PC-9 (cell line): ENCODE results near the gene RYR1. TPM values are rescaled to one million over a fixed set of nuclear protein-coding genes. Genes with fewer than 3 reads are reported as not detected.
"Not testable (repeated sequence)": the region's sequence is repeated elsewhere in the genome, so short reads cannot be mapped to it uniquely, and the experiment has no call there.

Source experiments
- BruUV-seq: library from RNA; stranded (reverse); fragments of 400-500 nt; replicated peaks from 2 replicates; lab custom pipeline; 2021; lab: Mats Ljungman, UMichigan
- CTCF ChIA-PET: fragments of 300-600 bp; sonication (Branson Sonifier 250); formaldehyde crosslinking; loops from one replicate; lab custom pipeline; 2022; ENCODE audit warnings: antibody characterized with exemption; lab: Charles Lee
- POLR2A ChIA-PET: fragments of 300-600 bp; sonication (Branson Sonifier 250); formaldehyde crosslinking; loops from one replicate; lab custom pipeline; 2022; ENCODE audit warnings: antibody characterized with exemption; ENCODE audit not compliant: unreplicated experiment; lab: Charles Lee
- DNase-seq, 2 experiments: peaks; one replicate each; pipeline versions ENCODE4 v3.0.0 to v3.0.0-alpha.2; 2015 to 2022; ENCODE audit warnings: mixed read lengths in 1 of 2
- H2AFZ ChIP-seq: fragments of 200-600 bp; sonication (generic); 2 replicates; pipeline ENCODE4 v1.8.1; 2017; ENCODE audit warnings: antibody characterized with exemption
- H3F3A ChIP-seq: fragments of 200-600 bp; sonication (generic); 2 replicates; pipeline ENCODE4 v1.8.1; 2017; ENCODE audit warnings: antibody characterized with exemption, mild to moderate bottlenecking, low read depth; ENCODE audit not compliant: insufficient read depth
- H3K27ac ChIP-seq: fragments of 200-600 bp; sonication (generic); 2 replicates; pipeline ENCODE4 v1.6.1; 2016; ENCODE audit warnings: mixed run types
- H3K27me3 ChIP-seq: fragments of 200-600 bp; sonication (generic); 2 replicates; pipeline ENCODE4 v1.6.1; 2016; ENCODE audit warnings: low read depth, mixed run types; ENCODE audit not compliant: insufficient read depth
- H3K36me3 ChIP-seq: fragments of 200-600 bp; sonication (generic); 2 replicates; pipeline ENCODE4 v1.6.1; 2016; ENCODE audit warnings: low read depth, mixed run types
- H3K4me1 ChIP-seq: fragments of 200-600 bp; sonication (generic); replicated peaks from 2 replicates; pipeline ENCODE4 v1.6.1; 2016; ENCODE audit warnings: mixed run types; ENCODE audit not compliant: insufficient read depth
- H3K4me2 ChIP-seq: fragments of 200-600 bp; sonication (generic); 2 replicates; pipeline ENCODE4 v1.6.1; 2017; ENCODE audit warnings: mixed run types
- H3K4me3 ChIP-seq: fragments of 200-600 bp; sonication (generic); 2 replicates; pipeline ENCODE4 v1.6.1; 2016; ENCODE audit warnings: mixed run types
- H3K79me2 ChIP-seq: fragments of 200-600 bp; sonication (generic); 2 replicates; pipeline ENCODE4 v1.6.1; 2017; ENCODE audit warnings: low read depth, mixed run types
- H3K9me2 ChIP-seq: fragments of 200-600 bp; sonication (generic); 2 replicates; pipeline ENCODE4 v1.8.1; 2017; ENCODE audit warnings: mild to moderate bottlenecking; ENCODE audit not compliant: insufficient read depth
- H3K9me3 ChIP-seq: fragments of 200-600 bp; sonication (generic); 2 replicates; pipeline ENCODE4 v1.8.1; 2016; ENCODE audit warnings: low read depth; ENCODE audit not compliant: insufficient read depth
- H4K20me1 ChIP-seq: fragments of 200-600 bp; sonication (generic); 2 replicates; pipeline ENCODE4 v1.8.1; 2017; ENCODE audit not compliant: insufficient read depth
- EZH2 ChIP-seq: fragments of 200-600 bp; sonication (generic); IDR thresholded peaks from 2 replicates; pipeline ENCODE4 v1.8.0; 2017; ENCODE audit warnings: antibody characterized with exemption, low read depth
- intact Hi-C: fragments of 100-400 bp; cut with micrococcal nuclease; formaldehyde crosslinking; loops from one replicate; pipeline ENCODE4 v1.10.0; 2022; ENCODE audit not compliant: unreplicated experiment
- total RNA-seq: library from RNA; stranded (reverse); gene quantifications from 2 replicates; pipeline ENCODE4 v1.2.3, GENCODE V29; 2021
- TF ChIP-seq, protein P1 (sequence below): fragments of 200-600 bp; sonication (generic); conservative IDR thresholded peaks from 2 replicates; pipeline ENCODE4 v1.6.1; 2017; ENCODE audit warnings: mixed run types, antibody characterized with exemption, mild to moderate bottlenecking, moderate library complexity

The RYR1 gene
- total RNA-seq, 1 experiment from 2014 or later, result 1.0 TPM

GRCh38 chr19:38467541-38468525 is 34.3 kb downstream of the RYR1 start:
- Histone ChIP-seq H3K36me3 (no peaks in the 10 kb centered on the region), H3K9me2 (no peaks in the 10 kb centered on the region), H3K9me3 (no peaks in the 10 kb centered on the region), H3K4me1 (no peaks in the 10 kb centered on the region), H3K27ac (no peak overlapping the region), H2AFZ (no peak overlapping the region), H3K4me2 (no peak overlapping the region), H3F3A (no peaks in the 10 kb centered on the region), H3K79me2 (no peaks in the 10 kb centered on the region), H3K4me3 (no peak overlapping the region), H4K20me1 (no peaks in the 10 kb centered on the region), H3K27me3 (peaks cover 83% of the 10 kb centered on the region)
- DNase-seq, result no peak
- ChIA-PET POLR2A (no interaction called here), CTCF (no interaction called here)
- intact Hi-C loops, result no loop called here
- BruUV-seq, result no TSS peak
- TF ChIP-seq EZH2, result no peak
- TF ChIP-seq, protein P1, sequence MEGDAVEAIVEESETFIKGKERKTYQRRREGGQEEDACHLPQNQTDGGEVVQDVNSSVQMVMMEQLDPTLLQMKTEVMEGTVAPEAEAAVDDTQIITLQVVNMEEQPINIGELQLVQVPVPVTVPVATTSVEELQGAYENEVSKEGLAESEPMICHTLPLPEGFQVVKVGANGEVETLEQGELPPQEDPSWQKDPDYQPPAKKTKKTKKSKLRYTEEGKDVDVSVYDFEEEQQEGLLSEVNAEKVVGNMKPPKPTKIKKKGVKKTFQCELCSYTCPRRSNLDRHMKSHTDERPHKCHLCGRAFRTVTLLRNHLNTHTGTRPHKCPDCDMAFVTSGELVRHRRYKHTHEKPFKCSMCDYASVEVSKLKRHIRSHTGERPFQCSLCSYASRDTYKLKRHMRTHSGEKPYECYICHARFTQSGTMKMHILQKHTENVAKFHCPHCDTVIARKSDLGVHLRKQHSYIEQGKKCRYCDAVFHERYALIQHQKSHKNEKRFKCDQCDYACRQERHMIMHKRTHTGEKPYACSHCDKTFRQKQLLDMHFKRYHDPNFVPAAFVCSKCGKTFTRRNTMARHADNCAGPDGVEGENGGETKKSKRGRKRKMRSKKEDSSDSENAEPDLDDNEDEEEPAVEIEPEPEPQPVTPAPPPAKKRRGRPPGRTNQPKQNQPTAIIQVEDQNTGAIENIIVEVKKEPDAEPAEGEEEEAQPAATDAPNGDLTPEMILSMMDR, result no peak

DNA sequence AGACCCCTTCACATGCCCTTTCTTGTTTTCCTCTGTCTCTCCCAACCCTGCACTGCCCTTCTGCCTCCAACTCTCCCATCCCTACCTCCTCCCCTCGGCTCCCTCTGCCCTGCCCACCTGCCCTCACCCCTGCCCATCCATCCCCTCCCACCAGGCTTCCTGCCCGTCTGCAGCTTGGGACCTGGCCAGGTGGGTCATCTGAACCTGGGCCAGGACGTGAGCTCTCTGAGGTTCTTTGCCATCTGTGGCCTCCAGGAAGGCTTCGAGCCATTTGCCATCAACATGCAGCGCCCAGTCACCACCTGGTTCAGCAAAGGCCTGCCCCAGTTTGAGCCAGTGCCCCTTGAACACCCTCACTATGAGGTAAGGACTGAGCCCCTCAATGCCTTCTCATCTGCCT is 35.7 kb downstream of the RYR1 start:
- no TSS peak for BruUV-seq
- POLR2A ChIA-PET, result no interaction called here
- no peak overlapping the region for H3K4me2 ChIP-seq

GRCh38 chr19:38470788-38471480 is 37.4 kb downstream of the RYR1 start:
- Histone ChIP-seq H3K4me2 (no peak overlapping the region), H3K4me1 (no peaks in the 10 kb centered on the region), H3K9me2 (no peaks in the 10 kb centered on the region), H3K4me3 (no peak overlapping the region), H3F3A (no peaks in the 10 kb centered on the region), H3K79me2 (no peaks in the 10 kb centered on the region), H3K27ac (no peak overlapping the region), H3K27me3 (peaks cover 89% of the 10 kb centered on the region), H2AFZ (no peak overlapping the region), H3K9me3 (no peaks in the 10 kb centered on the region), H4K20me1 (no peaks in the 10 kb centered on the region), H3K36me3 (no peaks in the 10 kb centered on the region)
- intact Hi-C loops, result no loop called here
- CTCF ChIA-PET, result interaction anchor here (0.5 kb wide), 1 partner anchor 55 kb away, joined by 5 read pairs; no protein-coding TSS in a partner anchor
- no peak for DNase-seq
- POLR2A ChIA-PET, result no interaction called here
- TF ChIP-seq EZH2, result no peak
- TF ChIP-seq, protein P1, result no peak
- BruUV-seq, result no TSS peak

More for the DNA sequence above, 35.7 kb downstream of the RYR1 start:
- H3K27me3 ChIP-seq, result peaks cover 86% of the 10 kb centered on the region
- no peak for TF ChIP-seq EZH2
- TF ChIP-seq, protein P1, result no peak
- no peak overlapping the region for H3K27ac ChIP-seq
- H3F3A ChIP-seq, result no peaks in the 10 kb centered on the region
- intact Hi-C loops, result no loop called here
- no peak overlapping the region for H3K4me3 ChIP-seq
- no peak overlapping the region for H2AFZ ChIP-seq
- no peaks in the 10 kb centered on the region for H3K9me3 ChIP-seq
- CTCF ChIA-PET, result no interaction called here
- H3K36me3 ChIP-seq, result no peaks in the 10 kb centered on the region
- no peaks in the 10 kb centered on the region for H3K4me1 ChIP-seq
- DNase-seq, result no peak
- H3K79me2 ChIP-seq, result no peaks in the 10 kb centered on the region
- H3K9me2 ChIP-seq, result no peaks in the 10 kb centered on the region
- no peaks in the 10 kb centered on the region for H4K20me1 ChIP-seq

DNA sequence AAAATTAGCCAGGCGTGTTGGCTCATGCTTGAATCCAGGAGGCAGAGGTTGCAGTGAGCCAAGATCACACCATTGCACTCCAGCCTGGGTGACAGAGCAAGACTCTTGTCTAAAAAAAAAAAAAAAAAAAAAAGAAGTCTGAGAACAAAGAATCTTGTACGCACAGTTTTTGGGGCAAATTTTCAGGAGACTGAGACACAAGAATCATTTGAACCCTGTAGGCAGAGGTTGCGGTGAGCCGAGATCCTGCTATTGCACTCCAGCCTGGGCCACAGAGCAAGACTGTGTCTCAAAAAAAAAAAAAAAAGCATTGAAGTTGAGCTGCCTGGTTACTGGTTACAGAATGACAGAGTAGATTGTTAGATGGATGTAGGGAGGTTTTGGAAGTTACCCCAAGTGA is 39.2 kb downstream of the RYR1 start:
- POLR2A ChIA-PET, H3K4me2 ChIP-seq, DNase-seq, CTCF ChIA-PET, H3K4me3 ChIP-seq, H3K4me1 ChIP-seq, H2AFZ ChIP-seq, BruUV-seq, H3K9me3 ChIP-seq, H3K9me2 ChIP-seq, intact Hi-C loops, H3K27ac ChIP-seq, H3K79me2 ChIP-seq, H3K36me3 ChIP-seq, H3F3A ChIP-seq, H4K20me1 ChIP-seq: not testable (repeated sequence)
- H3K27me3 ChIP-seq, result peaks cover 90% of the 10 kb centered on the region
